SK-N-MC (cell line): ENCODE results near the gene LRP4.
"Not testable (repeated sequence)": the region's sequence is repeated elsewhere in the genome, so short reads cannot be mapped to it uniquely, and the experiment has no call there.

Source experiments
- EZH2 ChIP-seq: fragments of 200-600 bp; sonication (generic); IDR thresholded peaks from one replicate; pipeline ENCODE4 v1.6.1; 2017; ENCODE audit warnings: antibody characterized with exemption
- POLR2AphosphoS5 ChIP-seq: IDR thresholded peaks from 2 replicates; pipeline ENCODE4 v1.6.1; 2012; ENCODE audit warnings: mild to moderate bottlenecking, low read depth, low read length, borderline replicate concordance

GRCh38 chr11:46928701-46929100 lies 10.4 kb upstream of the LRP4 start:
- not testable (repeated sequence) for TF ChIP-seq EZH2, POLR2AphosphoS5
